Ishikawa (cell line): ENCODE measurements around the gene SRC.

Source experiments
- CEBPB ChIP-seq: IDR thresholded peaks from 2 replicates; pipeline ENCODE4 v1.6.1; 2012
- CREB1 ChIP-seq: IDR thresholded peaks from 2 replicates; pipeline ENCODE4 v1.6.1; 2012; ENCODE audit warnings: low read depth
- EGR1 ChIP-seq: IDR thresholded peaks from 2 replicates; pipeline ENCODE4 v1.6.1; 2012
- EP300 ChIP-seq: IDR thresholded peaks from 2 replicates; pipeline ENCODE4 v1.6.1; 2012; ENCODE audit warnings: borderline replicate concordance
- FOXM1 ChIP-seq: IDR thresholded peaks from 2 replicates; pipeline ENCODE4 v1.6.1; 2012; ENCODE audit warnings: low read depth, borderline replicate concordance
- MAX ChIP-seq: IDR thresholded peaks from 2 replicates; pipeline ENCODE4 v1.6.1; 2012
- NFIC ChIP-seq: IDR thresholded peaks from 2 replicates; pipeline ENCODE4 v1.6.1; 2012
- RAD21 ChIP-seq: IDR thresholded peaks from 2 replicates; pipeline ENCODE4 v1.6.1; 2012; ENCODE audit warnings: low read depth
- TAF1 ChIP-seq: IDR thresholded peaks from 2 replicates; pipeline ENCODE4 v1.6.1; 2012; ENCODE audit warnings: low read depth, mild to moderate bottlenecking
- TCF12 ChIP-seq: IDR thresholded peaks from 2 replicates; pipeline ENCODE4 v1.6.1; 2012; ENCODE audit warnings: low read depth
- TEAD4 ChIP-seq: IDR thresholded peaks from 2 replicates; pipeline ENCODE4 v1.6.1; 2012
- USF1 ChIP-seq: IDR thresholded peaks from 2 replicates; pipeline ENCODE4 v1.6.1; 2012
- YY1 ChIP-seq: IDR thresholded peaks from 2 replicates; pipeline ENCODE4 v1.6.1; 2012; ENCODE audit warnings: low read depth
- ZBTB7A ChIP-seq: IDR thresholded peaks from 2 replicates; pipeline ENCODE4 v1.6.1; 2012; ENCODE audit warnings: low read depth
- TF ChIP-seq, protein P1 (sequence below): IDR thresholded peaks from 2 replicates; pipeline ENCODE4 v1.6.1; 2012; ENCODE audit warnings: low read depth, mild to moderate bottlenecking

SRC gene

GRCh38 chr20:37356387-37356786, 10.4 kb downstream of the SRC start:
- TF ChIP-seq TEAD4 (no peak), CEBPB (no peak), EGR1 (no peak), USF1 (no peak), YY1 (no peak), EP300 (no peak), TCF12 (no peak), RAD21 (no peak), MAX (no peak), CREB1 (no peak), TAF1 (no peak), ZBTB7A (no peak), FOXM1 (no peak), NFIC (no peak)
- TF ChIP-seq, protein P1, sequence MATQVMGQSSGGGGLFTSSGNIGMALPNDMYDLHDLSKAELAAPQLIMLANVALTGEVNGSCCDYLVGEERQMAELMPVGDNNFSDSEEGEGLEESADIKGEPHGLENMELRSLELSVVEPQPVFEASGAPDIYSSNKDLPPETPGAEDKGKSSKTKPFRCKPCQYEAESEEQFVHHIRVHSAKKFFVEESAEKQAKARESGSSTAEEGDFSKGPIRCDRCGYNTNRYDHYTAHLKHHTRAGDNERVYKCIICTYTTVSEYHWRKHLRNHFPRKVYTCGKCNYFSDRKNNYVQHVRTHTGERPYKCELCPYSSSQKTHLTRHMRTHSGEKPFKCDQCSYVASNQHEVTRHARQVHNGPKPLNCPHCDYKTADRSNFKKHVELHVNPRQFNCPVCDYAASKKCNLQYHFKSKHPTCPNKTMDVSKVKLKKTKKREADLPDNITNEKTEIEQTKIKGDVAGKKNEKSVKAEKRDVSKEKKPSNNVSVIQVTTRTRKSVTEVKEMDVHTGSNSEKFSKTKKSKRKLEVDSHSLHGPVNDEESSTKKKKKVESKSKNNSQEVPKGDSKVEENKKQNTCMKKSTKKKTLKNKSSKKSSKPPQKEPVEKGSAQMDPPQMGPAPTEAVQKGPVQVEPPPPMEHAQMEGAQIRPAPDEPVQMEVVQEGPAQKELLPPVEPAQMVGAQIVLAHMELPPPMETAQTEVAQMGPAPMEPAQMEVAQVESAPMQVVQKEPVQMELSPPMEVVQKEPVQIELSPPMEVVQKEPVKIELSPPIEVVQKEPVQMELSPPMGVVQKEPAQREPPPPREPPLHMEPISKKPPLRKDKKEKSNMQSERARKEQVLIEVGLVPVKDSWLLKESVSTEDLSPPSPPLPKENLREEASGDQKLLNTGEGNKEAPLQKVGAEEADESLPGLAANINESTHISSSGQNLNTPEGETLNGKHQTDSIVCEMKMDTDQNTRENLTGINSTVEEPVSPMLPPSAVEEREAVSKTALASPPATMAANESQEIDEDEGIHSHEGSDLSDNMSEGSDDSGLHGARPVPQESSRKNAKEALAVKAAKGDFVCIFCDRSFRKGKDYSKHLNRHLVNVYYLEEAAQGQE: no peak

GRCh38 chr20:37356961-37357371, 11.0 kb downstream of the SRC start:
- TF ChIP-seq, protein P1: no peak
- TF ChIP-seq FOXM1: no peak
- no peak for TF ChIP-seq TEAD4
- no peak for TF ChIP-seq YY1
- no peak for TF ChIP-seq TCF12
- TF ChIP-seq RAD21: no peak
- TF ChIP-seq ZBTB7A: no peak
- TF ChIP-seq CREB1: no peak
- TF ChIP-seq USF1: no peak
- no peak for TF ChIP-seq CEBPB
- no peak for TF ChIP-seq MAX

- no peak for TF ChIP-seq TEAD4
- TF ChIP-seq, protein P1: no peak
- TF ChIP-seq ZBTB7A: no peak
- no peak for TF ChIP-seq MAX
- no peak for TF ChIP-seq USF1
- TF ChIP-seq RAD21: no peak
- TF ChIP-seq EGR1: no peak
- TF ChIP-seq FOXM1: no peak
- no peak for TF ChIP-seq EP300
- TF ChIP-seq NFIC: no peak
- no peak for TF ChIP-seq TCF12
- TF ChIP-seq CEBPB: no peak
- TF ChIP-seq CREB1: no peak
- no peak for TF ChIP-seq TAF1
- TF ChIP-seq YY1: no peak
Observed at GRCh38 chr20:37357481-37358365, 11.8 kb downstream of the SRC start.
